H4 (cell line): ENCODE measurements around the gene RIC8B. TPM values are rescaled to one million over a fixed set of nuclear protein-coding genes. Genes with fewer than 3 reads are reported as not detected.
A peak's percentile ranks its signal among the peaks of the same experiment; 100 is the strongest.

Experiments used
- DNase-seq: peaks from one replicate; pipeline ENCODE4 v3.0.0-alpha.2; 2015; ENCODE audit warnings: low spot score
- total RNA-seq: library from RNA; depleted of rRNA; stranded (reverse); fragments of >200 nt; shearing (Covaris generic); gene quantifications from 2 replicates; pipeline ENCODE4 v1.2.3, GENCODE V29; 2014

RIC8B gene
- total RNA-seq, 1 experiment from 2014 or later, result 8.6 TPM

DNA sequence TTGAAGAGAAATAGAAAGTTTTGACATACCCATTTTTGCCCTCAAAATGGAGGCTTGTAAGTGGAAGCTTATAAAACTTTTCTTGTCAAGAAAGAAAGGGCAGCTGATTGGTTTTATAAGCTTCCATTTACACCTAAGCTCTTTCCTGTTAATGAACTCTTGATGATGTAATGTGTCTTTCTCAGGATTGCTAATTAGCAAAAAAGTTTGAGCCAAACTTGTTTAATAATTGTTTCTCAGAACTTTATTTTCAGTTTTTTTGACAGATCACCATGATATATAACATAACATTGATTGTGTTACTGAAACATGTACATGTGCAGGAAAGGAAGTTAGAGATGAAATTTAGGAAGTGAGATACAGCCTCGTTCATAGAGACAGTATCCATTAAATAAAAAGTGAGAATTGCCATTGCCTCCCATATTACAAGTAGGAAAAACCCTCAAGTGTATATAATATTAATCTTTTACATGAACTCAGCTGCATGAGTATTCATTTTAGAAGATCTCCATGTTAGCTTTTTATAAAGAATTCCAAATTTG is 26.8 kb downstream of the RIC8B start:
- no peak for DNase-seq

DNA sequence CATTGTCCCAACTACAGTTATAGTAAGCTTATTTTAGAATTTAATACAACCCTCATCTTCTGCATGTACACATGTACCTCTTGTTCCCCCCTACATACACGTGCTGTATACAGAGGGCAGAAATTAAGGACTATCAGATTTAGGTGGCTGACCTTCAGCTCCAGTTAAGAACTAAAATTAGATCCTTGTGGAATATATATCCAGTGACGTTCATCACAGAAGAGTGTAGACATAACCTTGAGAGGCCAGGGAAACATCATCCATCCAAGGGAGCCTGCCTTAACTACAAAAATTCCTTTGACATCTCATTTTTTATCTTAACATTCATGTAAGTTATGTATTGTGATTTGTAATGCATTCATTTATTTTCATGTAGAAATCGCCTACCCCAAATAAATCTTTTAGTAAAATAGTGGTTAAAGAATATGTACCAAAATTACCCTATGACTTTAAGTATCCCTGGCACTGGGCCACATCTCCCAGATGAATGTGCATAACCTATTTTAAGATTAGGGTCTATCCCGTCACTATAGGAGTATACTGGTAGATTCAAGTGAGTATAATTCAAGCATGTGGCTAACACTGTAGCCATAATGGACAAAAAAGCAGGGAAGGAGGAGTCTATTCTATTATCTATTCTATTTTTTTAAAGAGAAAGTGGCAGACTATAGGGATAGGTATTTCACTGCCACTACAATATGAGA is 27.5 kb downstream of the RIC8B start:
- no peak for DNase-seq

DNA sequence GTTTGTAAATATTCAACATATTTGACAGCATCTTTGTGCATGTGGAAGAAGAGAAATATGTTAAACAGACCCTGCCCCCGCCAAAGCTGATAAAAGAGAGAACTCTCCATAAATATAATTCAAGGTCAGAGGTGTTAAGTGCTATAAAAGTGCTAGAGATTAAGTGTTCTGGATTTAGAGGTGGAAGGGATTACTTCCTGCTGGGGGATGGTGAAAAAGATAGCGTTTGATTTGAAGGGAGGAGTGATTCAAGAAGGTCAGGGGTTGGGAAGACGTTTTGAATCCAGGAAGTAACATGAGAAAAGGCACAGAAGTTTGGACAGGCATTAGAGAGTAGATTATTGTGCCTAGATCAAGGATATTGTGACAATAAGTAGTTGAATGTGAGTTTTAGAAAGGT is 30.2 kb downstream of the RIC8B start:
- DNase-seq, result no peak

DNA sequence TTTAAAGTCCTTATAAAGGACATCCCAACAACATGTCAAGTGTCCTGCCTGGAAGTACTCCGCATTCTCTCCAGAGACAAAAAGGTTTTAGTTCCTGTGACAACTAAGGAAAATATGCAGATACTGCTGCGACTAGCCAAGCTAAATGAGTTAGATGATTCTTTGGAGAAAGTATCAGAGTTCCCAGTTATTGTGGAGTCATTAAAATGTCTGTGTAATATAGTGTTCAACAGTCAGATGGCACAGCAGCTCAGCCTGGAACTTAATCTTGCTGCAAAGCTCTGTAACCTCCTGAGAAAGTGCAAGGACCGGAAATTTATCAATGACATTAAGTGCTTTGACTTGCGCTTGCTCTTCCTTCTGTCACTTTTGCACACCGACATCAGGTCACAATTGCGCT is 40.2 kb downstream of the RIC8B start:
- no peak for DNase-seq

DNA sequence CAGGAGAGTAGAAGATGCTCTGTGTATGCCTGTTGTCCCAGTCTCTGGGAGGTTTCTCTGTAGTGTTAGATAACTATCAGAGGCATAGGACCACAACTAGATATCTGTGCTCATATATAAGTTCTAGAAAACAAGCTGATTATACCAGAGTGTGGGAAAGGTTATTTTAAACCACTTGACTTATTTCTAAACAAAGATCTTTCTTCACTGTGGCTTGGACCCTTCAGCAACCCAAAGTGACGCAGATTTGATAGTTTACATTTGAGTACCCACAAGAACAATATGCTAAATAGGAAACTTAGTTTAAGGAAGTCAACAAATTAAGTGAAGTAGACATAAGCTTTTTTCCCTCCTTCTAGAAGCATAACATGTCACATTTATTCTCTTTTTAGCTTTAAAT is 41.3 kb downstream of the RIC8B start:
- DNase-seq, result no peak

DNA sequence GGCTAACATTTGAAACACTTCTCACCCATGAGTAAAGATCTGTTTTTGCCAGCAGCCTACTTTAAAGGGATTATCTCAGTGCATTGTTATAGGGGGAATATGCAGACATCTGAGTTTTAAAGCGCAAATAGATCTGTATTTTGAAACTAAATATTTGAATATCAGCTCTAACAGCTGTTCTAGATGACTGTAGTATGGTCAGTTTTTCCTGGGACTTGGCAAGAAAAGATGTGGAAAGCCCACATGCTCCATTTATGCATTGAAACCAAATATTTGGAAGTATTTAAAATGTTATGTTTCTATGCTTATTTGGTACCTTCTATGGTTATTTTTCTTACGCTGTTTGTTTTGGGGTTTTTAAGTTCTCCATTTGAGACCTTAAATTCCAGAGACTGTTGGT is 41.7 kb downstream of the RIC8B start:
- DNase-seq, result no peak

DNA sequence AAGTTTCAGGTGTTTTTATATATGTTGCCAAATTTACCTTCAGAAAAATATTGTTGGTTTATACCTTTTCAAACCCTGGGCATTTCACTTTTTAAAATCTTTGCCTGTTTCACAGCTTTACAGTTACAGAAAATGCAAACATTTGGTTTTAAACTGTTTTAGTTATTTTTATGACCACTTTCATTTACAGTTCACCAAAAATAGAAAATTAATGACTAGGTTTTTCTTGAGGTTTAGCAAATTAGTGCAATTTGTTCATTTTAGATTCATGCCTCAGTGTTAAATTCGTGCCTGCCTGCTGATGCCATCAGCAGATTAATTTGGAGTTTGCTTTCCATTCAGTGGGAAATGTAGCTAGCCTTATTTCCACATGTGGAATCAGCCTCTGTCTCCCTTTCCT is 45.5 kb downstream of the RIC8B start:
- no peak for DNase-seq

DNA sequence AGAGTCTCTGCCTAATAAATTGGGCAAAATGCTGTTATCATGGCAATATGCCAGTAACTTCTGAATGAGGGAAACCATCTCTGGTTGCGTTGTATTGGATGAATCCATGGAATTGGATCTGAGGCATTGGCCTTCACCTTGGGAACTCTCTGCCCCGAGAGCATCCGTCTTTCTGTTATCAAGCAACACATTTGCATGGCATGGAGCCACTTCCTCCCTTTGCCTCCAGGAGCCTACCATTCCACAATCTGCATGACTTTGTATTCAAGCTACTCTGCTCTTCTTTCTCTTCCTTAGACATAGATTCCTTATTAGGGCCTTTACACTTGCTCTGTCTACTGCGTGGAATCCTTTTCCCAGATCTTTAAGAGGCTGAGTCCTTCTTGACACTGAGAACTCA is 57.2 kb downstream of the RIC8B start:
- DNase-seq, result no peak

DNA sequence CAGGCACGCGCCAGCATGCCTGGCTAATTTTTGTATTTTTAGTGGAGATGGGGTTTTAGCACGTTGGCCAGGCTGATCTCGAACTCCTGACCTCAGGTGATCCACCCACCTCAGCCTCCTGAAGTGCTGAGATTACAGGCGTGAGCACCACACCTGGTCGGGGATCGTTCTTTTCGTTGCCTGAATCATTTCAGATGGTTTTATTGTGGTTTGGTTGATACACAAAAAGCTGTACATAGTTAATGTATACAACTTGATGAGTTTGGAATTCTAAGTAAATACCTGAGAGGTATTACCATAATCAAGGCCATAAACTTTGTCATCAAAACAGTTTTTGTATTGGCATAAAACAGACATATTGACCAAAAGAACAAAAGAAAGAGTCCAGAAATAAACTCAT is 63.3 kb downstream of the RIC8B start:
- no peak for DNase-seq

DNA sequence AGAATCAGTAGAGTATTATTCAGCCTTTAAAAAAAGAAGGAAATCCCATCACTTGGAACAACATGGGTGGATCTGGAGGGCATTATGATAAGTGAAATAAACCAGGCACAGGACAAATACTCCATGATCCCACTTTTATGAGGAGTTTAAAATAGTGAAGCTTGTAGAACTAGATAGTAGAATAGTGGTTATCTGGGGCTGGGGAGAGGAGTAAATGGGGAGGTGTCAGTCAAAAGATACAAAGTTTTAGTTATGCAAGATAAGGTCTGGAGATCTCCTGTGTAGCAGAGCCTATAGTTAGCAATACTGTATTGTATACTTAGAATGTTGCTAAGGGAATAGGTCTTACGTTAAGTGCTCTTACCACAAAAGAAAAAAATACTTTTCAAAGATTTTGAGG is 64.9 kb downstream of the RIC8B start:
- no peak for DNase-seq

DNA sequence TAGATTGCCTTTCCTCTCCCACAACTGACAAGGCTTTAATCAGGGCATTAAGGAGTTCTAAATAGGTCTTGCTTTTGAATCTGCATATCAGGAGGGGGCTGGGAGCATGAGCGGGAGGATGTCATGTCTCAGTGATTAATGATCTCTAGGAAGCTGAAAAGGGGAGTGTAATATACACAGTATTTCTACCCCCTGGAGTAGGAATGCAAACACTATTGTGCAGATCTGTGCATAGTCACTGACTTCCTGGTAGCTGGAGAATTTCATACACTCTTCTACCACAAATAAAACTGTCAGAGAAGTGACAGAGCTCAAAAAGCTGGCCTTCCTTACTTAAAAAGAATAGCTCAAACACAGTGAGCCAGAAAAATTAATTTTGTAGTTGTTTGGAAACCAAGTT is 65.8 kb downstream of the RIC8B start:
- peak; percentile 10 for DNase-seq

DNA sequence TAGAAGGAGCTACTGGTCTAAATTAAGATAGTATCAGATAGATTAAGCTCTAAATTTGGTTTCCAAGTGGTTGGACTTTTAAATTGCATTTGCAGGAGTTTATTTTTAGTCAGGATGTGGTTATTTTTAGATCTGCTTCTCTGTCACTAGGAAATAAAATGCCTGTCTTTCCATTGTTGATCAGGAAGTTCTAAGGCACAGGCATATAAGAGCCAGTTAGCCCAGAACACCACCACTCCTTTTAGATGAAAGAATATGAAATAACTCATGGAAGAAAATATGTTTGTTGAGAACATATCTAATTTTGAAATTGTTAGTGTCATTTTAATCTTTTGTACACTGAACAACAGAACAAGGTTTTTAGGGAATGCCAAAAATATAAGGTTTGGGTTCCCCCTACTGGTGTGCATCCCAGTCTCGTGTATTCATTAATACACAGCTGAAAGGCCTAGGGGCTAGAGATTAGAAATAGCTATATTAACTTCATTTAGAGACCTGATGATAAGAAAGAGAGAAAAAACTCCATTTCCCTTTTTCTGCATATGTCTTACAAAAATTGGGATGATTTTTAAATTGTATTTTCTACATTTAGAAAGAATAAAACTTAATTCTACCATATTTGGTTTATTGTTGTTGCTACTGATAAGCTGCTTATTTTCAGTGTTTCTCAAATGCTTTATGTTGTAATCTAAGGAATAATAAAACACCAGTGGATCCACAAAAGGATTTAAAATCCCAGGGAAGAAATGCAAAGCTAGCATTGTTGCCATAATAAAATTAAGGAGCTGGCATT is 67.2 kb downstream of the RIC8B start:
- peak; percentile 11 for DNase-seq

DNA sequence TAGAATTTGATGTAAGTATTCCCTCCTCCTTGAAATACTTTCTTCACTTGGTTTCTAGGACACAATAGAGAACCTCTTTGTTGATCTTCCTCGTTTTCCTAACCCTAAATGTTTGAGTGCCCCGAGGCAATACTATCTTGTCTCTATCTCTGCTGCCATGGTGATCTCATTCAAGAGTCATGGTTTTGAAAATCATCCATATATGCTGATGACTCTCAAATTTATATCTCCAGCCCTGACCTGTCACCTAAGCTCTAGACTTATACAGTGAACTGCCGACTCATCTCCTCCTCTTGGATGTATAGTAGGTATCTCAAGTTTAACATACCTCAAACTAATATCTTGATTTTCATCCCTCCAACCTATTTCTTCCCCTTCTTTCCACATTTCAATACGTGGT is 71.4 kb downstream of the RIC8B start:
- no peak for DNase-seq

DNA sequence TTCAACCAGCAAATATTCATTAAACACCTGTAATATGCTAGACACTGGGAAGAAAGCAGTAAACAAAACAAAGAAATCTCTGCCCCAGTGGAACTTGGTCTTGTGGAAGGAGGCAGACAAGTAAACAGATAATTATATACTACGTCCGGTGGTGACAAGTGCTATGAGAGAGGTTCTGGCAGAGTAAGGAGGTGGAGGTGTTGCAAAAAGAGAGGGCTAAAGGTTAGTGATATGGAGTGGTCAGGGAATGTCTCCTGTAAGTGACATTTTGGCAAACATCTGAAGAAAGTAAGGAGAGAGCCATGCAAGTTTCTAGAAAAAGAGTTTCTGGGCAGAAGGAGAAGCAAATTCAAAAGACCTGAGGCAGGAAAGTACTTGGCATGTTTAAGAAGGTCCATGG is 73.4 kb downstream of the RIC8B start:
- DNase-seq, result no peak

DNA sequence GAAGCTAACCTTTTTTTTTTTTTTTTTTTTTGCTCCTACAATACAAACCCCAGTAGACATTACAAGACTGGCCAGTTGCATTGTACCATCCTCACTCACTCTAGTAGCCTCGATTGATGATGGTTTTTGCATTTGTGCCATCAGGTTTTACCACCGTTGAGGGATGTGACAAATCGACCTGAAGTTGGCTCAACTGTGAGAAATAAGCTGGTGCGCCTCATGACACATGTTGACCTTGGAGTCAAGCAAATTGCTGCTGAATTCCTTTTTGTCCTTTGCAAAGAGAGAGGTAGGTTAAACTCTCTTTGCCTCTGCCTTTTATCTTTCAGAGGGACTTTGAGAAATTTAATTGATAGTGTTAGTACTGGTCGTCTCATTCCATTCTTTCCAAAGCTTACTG is 76.8 kb downstream of the RIC8B start:
- DNase-seq, result no peak

DNA sequence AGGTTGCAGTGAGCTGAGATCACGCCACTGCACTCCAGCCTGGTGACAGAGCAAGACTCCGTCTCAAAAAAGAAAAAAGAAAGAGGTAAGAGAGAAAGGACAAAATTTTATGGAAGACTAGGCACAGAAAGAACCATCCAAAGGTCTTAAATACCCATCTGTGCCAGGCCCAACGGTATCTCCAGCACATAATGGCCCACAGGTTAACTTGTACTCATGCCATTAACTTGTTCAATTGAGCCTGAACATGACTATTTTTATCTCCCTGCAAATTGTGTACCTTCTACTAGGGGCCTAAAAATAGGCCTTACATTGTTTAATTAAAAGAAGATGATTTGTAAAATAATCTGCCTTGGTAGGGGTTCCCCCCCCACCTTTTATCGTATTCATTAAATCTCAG is 80.2 kb downstream of the RIC8B start:
- DNase-seq, result no peak

DNA sequence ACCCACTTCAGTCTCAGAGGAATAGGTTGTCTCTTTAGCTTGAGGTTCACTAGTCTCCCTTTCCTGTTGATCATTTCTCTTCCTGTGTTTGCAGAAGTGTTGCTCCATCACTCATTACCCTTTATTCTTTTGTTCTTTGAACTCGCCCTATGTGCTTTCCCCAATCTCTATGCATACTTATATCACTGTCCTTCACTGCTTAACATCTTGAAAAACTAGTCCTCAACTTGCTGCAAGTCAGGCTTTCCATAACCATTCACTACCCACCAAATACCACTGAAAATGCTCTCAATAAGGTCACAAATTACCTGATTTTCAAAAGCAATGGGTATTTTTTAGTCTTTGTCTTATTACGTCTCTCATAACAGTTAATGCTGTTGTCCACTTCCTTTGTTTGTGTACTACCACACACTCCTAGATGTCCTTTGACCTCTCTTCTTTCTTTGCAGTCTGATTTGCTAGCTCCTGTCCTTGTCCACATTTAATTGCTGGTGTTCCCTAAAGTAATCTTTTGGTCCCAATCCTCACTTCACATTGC is 80.8 kb downstream of the RIC8B start:
- no peak for DNase-seq

DNA sequence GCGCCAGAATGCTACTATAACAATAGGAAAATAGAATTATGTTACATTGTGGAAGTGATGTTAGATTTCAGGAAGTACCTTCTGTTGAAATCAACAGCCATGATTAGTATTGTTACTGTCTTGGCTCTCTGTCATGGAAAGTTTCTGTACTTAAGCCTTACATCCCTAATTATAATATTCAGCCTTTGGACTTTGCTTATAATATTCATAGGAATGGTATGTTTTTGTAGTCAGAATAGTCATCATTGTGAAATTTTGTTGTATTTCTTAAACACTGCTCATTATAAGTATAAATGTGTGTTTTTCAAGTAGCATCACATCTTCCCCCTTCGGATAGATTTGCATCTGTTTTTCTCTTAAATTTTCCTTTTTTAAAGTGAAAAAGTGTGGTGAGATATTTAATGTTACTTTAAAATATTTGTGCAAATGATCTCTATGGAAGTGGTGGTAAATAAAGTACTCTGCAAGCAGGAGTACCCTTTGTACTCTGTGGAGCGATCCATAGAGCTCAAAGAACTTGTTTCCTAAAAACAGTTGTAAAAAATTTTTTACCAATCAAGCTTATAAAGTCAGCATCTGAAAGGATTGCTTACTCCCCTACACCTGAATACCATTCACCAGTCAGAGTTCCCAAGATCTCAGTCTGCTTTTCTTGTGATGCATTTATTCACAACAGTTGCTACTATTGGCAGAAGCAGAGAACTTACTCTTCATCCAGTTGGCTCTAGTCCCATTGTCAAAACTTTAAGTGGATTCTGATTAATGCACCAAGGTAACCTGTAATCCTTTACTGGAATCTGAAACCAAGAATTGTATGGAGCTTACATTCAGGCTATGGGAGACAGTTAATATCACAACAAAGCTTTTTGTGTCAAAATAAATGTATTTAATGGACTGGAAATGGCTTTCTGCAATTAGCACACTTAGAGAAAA is 87.8 kb downstream of the RIC8B start:
- no peak for DNase-seq

DNA sequence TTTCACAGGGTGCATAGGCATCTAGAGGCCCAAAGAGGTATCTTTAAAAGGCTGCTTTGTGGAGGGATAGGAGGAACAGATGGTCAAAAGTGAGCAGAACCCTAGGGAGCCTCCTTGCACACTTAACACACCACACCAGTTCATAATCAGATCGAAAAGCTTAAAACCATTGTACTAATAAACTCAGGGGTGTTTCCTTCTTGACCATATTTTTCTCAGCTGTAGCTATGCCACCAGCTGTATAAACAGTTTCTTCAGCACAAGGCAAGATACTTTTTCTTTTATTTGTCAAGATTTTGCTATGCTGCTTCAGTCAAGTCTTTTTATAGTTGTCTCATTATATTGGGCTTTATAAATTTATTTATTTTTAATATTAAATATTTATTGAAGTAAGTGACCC is 88.7 kb downstream of the RIC8B start:
- no peak for DNase-seq

DNA sequence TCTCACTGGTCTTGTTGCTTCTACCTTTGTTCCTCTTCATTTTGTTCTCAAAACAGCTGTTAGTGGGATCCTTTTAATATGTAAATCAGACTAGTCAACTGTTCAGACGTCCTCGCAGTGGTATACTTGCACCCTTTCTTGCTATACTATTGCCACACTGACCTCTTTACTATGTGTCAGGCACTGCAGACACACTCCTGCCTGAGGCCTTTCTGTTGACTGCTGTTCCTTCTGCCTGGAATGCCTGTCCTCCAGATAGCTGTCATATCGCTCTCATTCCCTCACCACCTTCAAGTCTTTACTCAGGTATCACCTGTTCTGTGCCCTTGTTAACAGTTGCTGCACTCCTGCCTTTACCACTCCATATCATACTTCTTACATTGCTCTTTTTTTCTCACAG is 91.2 kb downstream of the RIC8B start:
- DNase-seq, result no peak

DNA sequence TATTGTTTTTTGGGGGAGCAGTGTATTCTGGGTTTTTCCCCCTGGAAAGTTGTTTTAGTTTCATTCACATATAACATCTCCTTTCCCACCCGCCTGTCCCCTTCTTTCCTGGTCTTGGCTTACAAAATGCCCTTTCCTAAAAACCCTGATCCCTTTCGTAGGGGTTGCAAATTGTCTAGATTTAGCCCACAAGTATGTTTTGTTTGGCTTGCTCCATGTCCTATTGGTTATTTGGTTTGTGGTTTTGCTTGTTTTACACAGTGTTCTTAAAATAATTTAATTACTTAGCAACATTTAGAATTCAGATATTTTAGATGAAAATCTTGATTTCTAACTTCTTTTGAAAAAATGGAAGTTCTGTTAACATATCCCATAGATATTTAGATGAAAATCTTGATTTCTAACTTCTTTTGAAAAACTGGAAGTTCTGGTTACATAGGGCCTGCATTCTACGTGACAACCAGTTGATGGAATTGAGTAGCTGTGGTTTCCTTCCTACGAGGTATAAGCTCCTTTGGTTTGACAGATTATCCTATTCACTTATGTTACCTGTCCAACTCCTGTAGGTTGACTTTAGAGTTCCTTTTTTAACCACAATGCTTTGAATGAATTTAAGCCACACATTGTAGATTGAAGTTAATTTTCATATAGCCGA is 92.1 kb downstream of the RIC8B start:
- no peak for DNase-seq
